ENCODE measurements around the gene PCK1. TPM values are rescaled to one million over a fixed set of nuclear protein-coding genes. Genes with fewer than 3 reads are reported as not detected.

PCK1 gene
- total RNA-seq, 1 experiment from 2014 or later = 0.49 TPM

DNA sequence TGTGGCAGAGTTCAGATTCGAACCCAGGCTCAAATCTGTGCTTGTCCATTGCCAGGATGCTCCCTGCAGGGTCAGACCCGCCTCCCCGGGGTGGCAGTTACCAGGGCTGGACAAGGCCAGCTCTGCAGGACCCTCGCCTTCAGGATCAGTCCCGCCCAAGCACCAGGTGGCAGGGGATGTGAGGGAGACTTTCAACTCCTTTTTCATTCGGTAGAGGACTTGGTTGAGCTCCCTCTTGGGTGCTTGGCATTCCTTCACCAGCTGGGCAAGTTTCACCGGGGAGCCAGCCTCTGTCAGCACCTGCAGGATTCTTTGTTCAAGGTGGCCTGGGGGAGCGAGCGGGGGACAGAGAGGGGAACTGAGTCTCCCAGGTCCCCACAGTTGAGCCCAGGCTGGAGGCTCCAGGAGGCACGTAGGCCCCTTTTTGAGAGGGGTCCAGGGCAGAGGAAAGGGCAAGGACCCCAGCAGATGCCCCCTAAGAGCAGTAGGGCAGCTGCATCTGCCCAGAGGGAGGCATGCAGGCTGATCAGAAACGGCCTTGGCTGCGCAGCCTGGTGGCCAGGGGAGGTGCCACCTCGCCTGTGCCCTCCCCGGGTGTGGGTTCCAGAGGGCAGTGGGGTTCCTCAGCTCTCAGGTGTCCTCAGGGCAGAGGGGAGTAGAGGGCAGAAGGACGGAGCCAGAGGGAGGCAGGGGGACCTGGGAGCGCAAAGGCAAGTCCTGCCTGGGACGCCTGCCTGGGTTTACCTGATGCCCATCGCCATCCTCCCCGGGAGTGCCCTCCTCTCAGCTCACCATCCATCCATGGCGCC is 55.4 kb downstream of the PCK1 start:
- Histone ChIP-seq H3K4me3 (replicated peaks in 1 of 2; ENCODE audit: low read depth in 1 of 2, low read length in 2 of 2) (no peak overlapping the region), H3K27me3 (ENCODE audit: insufficient read depth, low read length) (peaks cover 22% of the 10 kb centered on the region; the same call in 1 of the 2 replicates), H3K79me2 (ENCODE audit: insufficient read depth, low read length) (no peaks in the 10 kb centered on the region), H3K4me2 (ENCODE audit: low read length) (no peak overlapping the region), H3K27ac (ENCODE audit: low read depth, low read length) (no peak overlapping the region), H4K20me1 (ENCODE audit: insufficient read depth) (no peaks in the 10 kb centered on the region), H3K9ac (ENCODE audit: low read length) (no peak overlapping the region), H3K9me2 (ENCODE audit: insufficient read depth) (no peaks in the 10 kb centered on the region), H3K9me3 (ENCODE audit: control insufficient read depth in 1 of 2, insufficient read depth in 1 of 2, low read depth in 1 of 2, low read length in 2 of 2) (no peaks in the 10 kb centered on the region), H3K36me3 (ENCODE audit: control insufficient read depth in 1 of 2, insufficient read depth in 2 of 2, low read length in 2 of 2) (no peaks in the 10 kb centered on the region), H3K4me1 (ENCODE audit: control insufficient read depth in 1 of 2, insufficient read depth in 2 of 2, low read length in 2 of 2) (peaks cover 6 to 15% of the 10 kb centered on the region in 2 experiments), H2AFZ (ENCODE audit: low read depth, low read length, poor library complexity, severe bottlenecking) (no peak overlapping the region)
- ChIA-PET RAD21 (ENCODE audit: low non-redundant PET in 1 of 2, low total read pairs in 2 of 2, uncharacterized antibody in 2 of 2, unreplicated experiment in 2 of 2) (no interaction called here), POLR2A (no interaction called here), CTCF (no interaction called here)
- intact Hi-C loops (cut with micrococcal nuclease) = no loop called here
- DNase-seq (ENCODE audit: low read depth, low spot score) = no peak
- no TSS peak for BruUV-seq (replicated peaks)
- no peak for ATAC-seq
- TF ChIP-seq SP1 (IDR thresholded peaks at IDR 0.05; ENCODE audit: low read depth) = no peak
- TF ChIP-seq CEBPB (IDR thresholded peaks at IDR 0.05; ENCODE audit: low read depth) = no peak
- no peak for TF ChIP-seq EZH2phosphoT487 (IDR thresholded peaks at IDR 0.05; ENCODE audit: borderline replicate concordance)
- TF ChIP-seq, protein P1, sequence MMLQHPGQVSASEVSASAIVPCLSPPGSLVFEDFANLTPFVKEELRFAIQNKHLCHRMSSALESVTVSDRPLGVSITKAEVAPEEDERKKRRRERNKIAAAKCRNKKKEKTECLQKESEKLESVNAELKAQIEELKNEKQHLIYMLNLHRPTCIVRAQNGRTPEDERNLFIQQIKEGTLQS (IDR thresholded peaks at IDR 0.05) = no peak

DNA sequence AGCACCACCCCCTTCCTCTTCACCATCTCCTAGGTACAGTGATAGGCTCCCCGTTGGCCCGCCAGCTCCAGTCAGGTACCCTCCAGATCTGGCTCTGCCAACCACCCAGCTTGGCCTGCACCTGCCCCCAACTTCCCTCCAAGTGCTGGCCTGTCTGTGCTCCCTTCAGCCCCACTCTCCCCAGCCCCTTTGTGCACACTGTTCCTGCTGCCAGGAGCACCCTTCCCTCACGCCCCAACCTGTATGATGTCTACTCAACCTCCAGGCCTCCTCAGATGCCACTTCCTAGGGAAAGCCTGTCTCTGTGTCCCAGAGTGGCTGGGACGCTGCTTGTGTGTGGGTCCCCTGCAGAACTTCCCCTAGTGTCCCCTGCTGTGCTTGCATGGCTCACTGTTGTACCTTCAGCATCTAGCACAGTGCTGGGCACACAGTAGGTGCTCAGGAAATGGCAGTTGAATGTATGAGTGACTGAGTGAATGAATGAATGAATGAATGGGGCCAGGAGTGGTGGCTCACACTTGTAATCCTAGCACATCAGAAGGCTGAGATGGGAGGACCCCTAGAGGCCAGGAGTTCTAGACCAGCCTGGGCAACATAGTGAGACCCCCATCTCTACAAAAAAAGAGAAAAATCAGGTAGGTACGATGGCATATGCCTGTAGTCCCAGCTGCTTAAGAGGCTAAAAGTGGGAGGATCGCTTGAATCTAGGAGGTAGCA is 56.3 kb downstream of the PCK1 start:
- Histone ChIP-seq H2AFZ (ENCODE audit: low read depth, low read length, poor library complexity, severe bottlenecking) (no peak overlapping the region), H3K4me1 (ENCODE audit: control insufficient read depth in 1 of 2, insufficient read depth in 2 of 2, low read length in 2 of 2) (peaks cover 6 to 15% of the 10 kb centered on the region in 2 experiments), H3K27ac (ENCODE audit: low read depth, low read length) (no peak overlapping the region), H3K27me3 (ENCODE audit: insufficient read depth, low read length) (peaks cover 29% of the 10 kb centered on the region; the same call in 1 of the 2 replicates), H3K36me3 (ENCODE audit: control insufficient read depth in 1 of 2, insufficient read depth in 2 of 2, low read length in 2 of 2) (no peaks in the 10 kb centered on the region), H3K9me2 (ENCODE audit: insufficient read depth) (no peaks in the 10 kb centered on the region), H3K9ac (ENCODE audit: low read length) (no peak overlapping the region), H3K4me3 (replicated peaks in 1 of 2; ENCODE audit: low read depth in 1 of 2, low read length in 2 of 2) (no peak overlapping the region), H3K9me3 (ENCODE audit: control insufficient read depth in 1 of 2, insufficient read depth in 1 of 2, low read depth in 1 of 2, low read length in 2 of 2) (no peaks in the 10 kb centered on the region), H3K4me2 (ENCODE audit: low read length) (peak overlapping the region; percentile 41; the same call in 1 of the 2 replicates), H4K20me1 (ENCODE audit: insufficient read depth) (no peaks in the 10 kb centered on the region), H3K79me2 (ENCODE audit: insufficient read depth, low read length) (no peaks in the 10 kb centered on the region)
- intact Hi-C loops (cut with micrococcal nuclease) = no loop called here
- ChIA-PET POLR2A (no interaction called here), RAD21 (ENCODE audit: low non-redundant PET in 1 of 2, low total read pairs in 2 of 2, uncharacterized antibody in 2 of 2, unreplicated experiment in 2 of 2) (no interaction called here), CTCF (interaction anchor here (0.9 kb wide), 1 partner anchor 119 kb away, joined by 4 read pairs; no protein-coding TSS in a partner anchor)
- no TSS peak for BruUV-seq (replicated peaks)
- ATAC-seq (no peak), DNase-seq (ENCODE audit: low read depth, low spot score) (no peak)
- TF ChIP-seq EZH2phosphoT487 (IDR thresholded peaks at IDR 0.05; ENCODE audit: borderline replicate concordance) = no peak
- TF ChIP-seq POLR2AphosphoS5 (IDR thresholded peaks at IDR 0.05; ENCODE audit: low read depth, low read length) = no peak
- TF ChIP-seq ZBTB33 (IDR thresholded peaks at IDR 0.05; ENCODE audit: extremely low read depth, insufficient replicate concordance, low read length) = no peak
- no peak for TF ChIP-seq SRF (IDR thresholded peaks at IDR 0.05; ENCODE audit: low read depth)
- no peak for TF ChIP-seq EGR1 (IDR thresholded peaks at IDR 0.05; ENCODE audit: low read depth)
- no peak for TF ChIP-seq SP1 (IDR thresholded peaks at IDR 0.05; ENCODE audit: low read depth)
- TF ChIP-seq YY1 (IDR thresholded peaks at IDR 0.05; ENCODE audit: extremely low read depth, insufficient replicate concordance, low read depth, low read length) = no peak
- TF ChIP-seq, protein P1 (IDR thresholded peaks at IDR 0.05) = no peak
- no peak for TF ChIP-seq FOSL1 (IDR thresholded peaks at IDR 0.05; ENCODE audit: low read depth)
- no peak for TF ChIP-seq SIN3A (IDR thresholded peaks at IDR 0.05; ENCODE audit: low read depth)
- TF ChIP-seq, protein P2, sequence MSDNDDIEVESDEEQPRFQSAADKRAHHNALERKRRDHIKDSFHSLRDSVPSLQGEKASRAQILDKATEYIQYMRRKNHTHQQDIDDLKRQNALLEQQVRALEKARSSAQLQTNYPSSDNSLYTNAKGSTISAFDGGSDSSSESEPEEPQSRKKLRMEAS (IDR thresholded peaks at IDR 0.05) = no peak
- TF ChIP-seq TCF7L2 (IDR thresholded peaks at IDR 0.05; ENCODE audit: borderline replicate concordance, extremely low read depth, insufficient read depth, insufficient read length) = no peak
- TF ChIP-seq JUND (IDR thresholded peaks at IDR 0.05) = no peak
- TF ChIP-seq ZNF274 (IDR thresholded peaks at IDR 0.05; ENCODE audit: low read depth, low read length) = no peak
- TF ChIP-seq POLR2A (IDR thresholded peaks at IDR 0.05; ENCODE audit: borderline replicate concordance, extremely low read depth, insufficient read depth, insufficient read length) = no peak
- TF ChIP-seq CBX3 (IDR thresholded peaks at IDR 0.05; ENCODE audit: low read depth) = no peak

All from HCT116 (cell line).